ENCODE measurements around the gene TOR2A. TPM values are rescaled to one million over a fixed set of nuclear protein-coding genes. Genes with fewer than 3 reads are reported as not detected.

The TOR2A gene
- total RNA-seq, 1 donor from 2014 or later, result 21.9 TPM

DNA sequence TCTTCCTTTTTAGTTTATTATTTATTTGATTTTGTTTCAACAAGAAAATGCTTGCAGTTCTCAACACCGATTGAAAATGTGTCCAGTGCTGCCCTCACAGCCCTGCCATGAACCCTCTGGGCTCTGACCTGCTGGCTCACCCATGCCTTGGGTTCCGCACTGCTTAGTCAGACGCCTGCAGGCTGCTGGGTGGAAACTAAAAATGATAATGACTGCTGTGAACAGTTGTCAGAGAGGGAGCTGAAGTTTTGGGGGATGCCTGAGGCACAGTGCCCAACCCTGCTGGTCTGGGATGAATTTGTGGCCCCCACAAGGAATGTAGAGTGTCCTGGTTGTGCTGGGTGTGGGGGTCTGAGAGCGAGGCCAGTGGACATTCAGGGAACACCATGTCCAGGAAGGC lies 50.5 kb downstream of the TOR2A start:
- Mint-ChIP-seq H3K27ac (no peak overlapping the region), H3K27me3 (no peaks in the 10 kb centered on the region), H3K9me3 (no peaks in the 10 kb centered on the region), H3K4me1 (ENCODE audit: unreplicated experiment) (peaks cover 6% of the 10 kb centered on the region), H3K36me3 (peaks cover 14% of the 10 kb centered on the region), H3K4me3 (no peak overlapping the region)
- TF ChIP-seq, protein P1, sequence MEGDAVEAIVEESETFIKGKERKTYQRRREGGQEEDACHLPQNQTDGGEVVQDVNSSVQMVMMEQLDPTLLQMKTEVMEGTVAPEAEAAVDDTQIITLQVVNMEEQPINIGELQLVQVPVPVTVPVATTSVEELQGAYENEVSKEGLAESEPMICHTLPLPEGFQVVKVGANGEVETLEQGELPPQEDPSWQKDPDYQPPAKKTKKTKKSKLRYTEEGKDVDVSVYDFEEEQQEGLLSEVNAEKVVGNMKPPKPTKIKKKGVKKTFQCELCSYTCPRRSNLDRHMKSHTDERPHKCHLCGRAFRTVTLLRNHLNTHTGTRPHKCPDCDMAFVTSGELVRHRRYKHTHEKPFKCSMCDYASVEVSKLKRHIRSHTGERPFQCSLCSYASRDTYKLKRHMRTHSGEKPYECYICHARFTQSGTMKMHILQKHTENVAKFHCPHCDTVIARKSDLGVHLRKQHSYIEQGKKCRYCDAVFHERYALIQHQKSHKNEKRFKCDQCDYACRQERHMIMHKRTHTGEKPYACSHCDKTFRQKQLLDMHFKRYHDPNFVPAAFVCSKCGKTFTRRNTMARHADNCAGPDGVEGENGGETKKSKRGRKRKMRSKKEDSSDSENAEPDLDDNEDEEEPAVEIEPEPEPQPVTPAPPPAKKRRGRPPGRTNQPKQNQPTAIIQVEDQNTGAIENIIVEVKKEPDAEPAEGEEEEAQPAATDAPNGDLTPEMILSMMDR (conservative IDR thresholded peaks at IDR 0.05), result no peak
- no peak for DNase-seq (ENCODE audit: extremely low spot score, unreplicated experiment)

DNA sequence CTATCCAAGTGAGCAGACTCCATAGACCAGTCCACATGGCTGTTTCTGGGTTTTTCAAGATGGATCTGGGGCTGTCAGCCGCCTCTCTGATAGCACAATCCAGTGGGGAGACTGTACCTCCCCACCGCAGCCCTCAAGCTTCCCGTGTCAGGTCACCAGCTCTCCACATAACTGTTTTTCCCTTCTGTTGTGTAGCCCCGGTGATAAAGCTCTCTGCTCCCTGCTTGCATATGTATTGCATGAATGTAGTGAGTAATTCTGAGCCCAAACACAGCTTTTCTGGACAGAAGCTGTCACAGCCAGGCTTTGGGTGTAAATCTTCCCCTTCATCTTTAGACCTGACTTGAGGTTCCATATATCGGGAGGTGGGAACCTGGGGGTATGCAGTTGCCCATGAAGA lies 51.4 kb downstream of the TOR2A start:
- DNase-seq (ENCODE audit: extremely low spot score, unreplicated experiment), result no peak
- H3K4me1 Mint-ChIP-seq (ENCODE audit: unreplicated experiment), result peaks cover 6% of the 10 kb centered on the region
- H3K9me3 Mint-ChIP-seq, result no peaks in the 10 kb centered on the region
- no peak overlapping the region for H3K27ac Mint-ChIP-seq
- peaks cover 20% of the 10 kb centered on the region for H3K36me3 Mint-ChIP-seq
- TF ChIP-seq, protein P1 (conservative IDR thresholded peaks at IDR 0.05), result no peak
- H3K27me3 Mint-ChIP-seq, result no peaks in the 10 kb centered on the region
- no peak overlapping the region for H3K4me3 Mint-ChIP-seq

DNA sequence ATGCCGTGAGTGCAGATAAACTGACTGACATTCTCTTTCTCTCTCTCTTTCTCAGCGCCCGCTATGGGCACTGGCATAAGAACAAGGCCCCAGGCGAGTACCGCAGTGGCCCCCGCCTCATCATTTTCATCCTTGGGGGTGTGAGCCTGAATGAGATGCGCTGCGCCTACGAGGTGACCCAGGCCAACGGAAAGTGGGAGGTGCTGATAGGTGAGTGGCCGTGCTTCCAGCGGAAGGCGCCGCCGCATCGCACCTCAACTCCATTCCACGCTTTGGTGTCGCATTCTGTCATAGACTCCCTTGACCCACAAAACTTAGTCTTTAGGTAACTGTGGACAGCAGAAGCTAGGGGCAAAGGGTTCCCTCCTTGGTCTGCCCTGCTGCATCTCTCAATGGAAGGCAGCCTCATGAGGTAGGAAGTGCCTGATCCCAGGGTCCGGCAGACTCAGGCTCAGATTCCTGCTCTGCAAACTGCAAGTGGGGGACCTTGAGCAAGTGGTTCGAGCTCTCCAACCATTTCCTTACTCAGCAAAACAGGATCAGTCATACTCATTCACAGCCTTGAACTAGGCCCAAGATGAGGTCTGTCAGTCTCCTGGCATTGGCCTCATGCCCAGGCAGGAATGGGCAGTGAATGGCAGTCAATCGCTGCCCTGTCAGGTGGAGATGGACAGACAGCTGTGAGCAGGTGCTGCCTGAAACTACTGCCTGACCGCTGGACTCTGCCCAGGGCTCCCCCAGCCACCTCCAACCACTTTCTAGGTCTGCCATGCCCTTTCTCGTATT lies 52.5 kb downstream of the TOR2A start:
- H3K27ac Mint-ChIP-seq, result no peak overlapping the region
- no peak overlapping the region for H3K4me3 Mint-ChIP-seq
- TF ChIP-seq, protein P1 (conservative IDR thresholded peaks at IDR 0.05), result no peak
- DNase-seq (ENCODE audit: extremely low spot score, unreplicated experiment), result no peak
- H3K27me3 Mint-ChIP-seq, result no peaks in the 10 kb centered on the region
- H3K9me3 Mint-ChIP-seq, result no peaks in the 10 kb centered on the region
- H3K4me1 Mint-ChIP-seq (ENCODE audit: unreplicated experiment), result peaks cover 6% of the 10 kb centered on the region
- peaks cover 22% of the 10 kb centered on the region for H3K36me3 Mint-ChIP-seq

Other genes with a start within 250 kb of the TOR2A start
- 43.1 and 48.8 TPM in 2 replicates for gene STXBP1, start 123.0 kb downstream of the TOR2A start, total RNA-seq (ENCODE audit: low replicate concordance)
- 0.26 and 8.0 TPM in 2 replicates for gene CFAP157, start 28.3 kb downstream of the TOR2A start, total RNA-seq (ENCODE audit: low replicate concordance)
- gene PTRH1, start 19.6 kb downstream of the TOR2A start, total RNA-seq (ENCODE audit: low replicate concordance), result 12.0 and 13.9 TPM in 2 replicates
- gene TTC16, start 19.2 kb downstream of the TOR2A start, total RNA-seq (ENCODE audit: low replicate concordance), result 0.10 TPM in 1 of 2 replicates, not detected in the other
- 1.6 and 7.1 TPM in 2 replicates for gene SH2D3C, start 43.4 kb upstream of the TOR2A start, total RNA-seq (ENCODE audit: low replicate concordance)
- gene CDK9, start 50.7 kb upstream of the TOR2A start, total RNA-seq (ENCODE audit: low replicate concordance), result 65.8 and 77.3 TPM in 2 replicates
- gene FPGS, start 67.6 kb upstream of the TOR2A start, total RNA-seq (ENCODE audit: low replicate concordance), result 18.7 and 42.4 TPM in 2 replicates
- 0.86 and 1.6 TPM in 2 replicates for gene ENG, start 119.4 kb upstream of the TOR2A start, total RNA-seq (ENCODE audit: low replicate concordance)
- 35.2 and 59.8 TPM in 2 replicates for gene AK1, start 142.4 kb upstream of the TOR2A start, total RNA-seq (ENCODE audit: low replicate concordance)
- 19.8 and 32.6 TPM in 2 replicates for gene ST6GALNAC6, start 164.3 kb upstream of the TOR2A start, total RNA-seq (ENCODE audit: low replicate concordance)
- 11.9 and 17.5 TPM in 2 replicates for gene ST6GALNAC4, start 181.7 kb upstream of the TOR2A start, total RNA-seq (ENCODE audit: low replicate concordance)
- gene PIP5KL1, start 195.5 kb upstream of the TOR2A start, total RNA-seq (ENCODE audit: low replicate concordance), result 5.8 and 9.4 TPM in 2 replicates
- 41.6 and 56.3 TPM in 2 replicates for gene DPM2, start 202.6 kb upstream of the TOR2A start, total RNA-seq (ENCODE audit: low replicate concordance)
- 61.1 and 74.8 TPM in 2 replicates for gene EEIG1, start 245.7 kb upstream of the TOR2A start, total RNA-seq (ENCODE audit: low replicate concordance)

Measured in type B pancreatic cell (in vitro differentiated cells).